ES-I3 (cell line): ENCODE data around the gene SBK2.

Experiments
- H3K36me3 ChIP-seq: 2 replicates; pipeline ENCODE4 v1.6.1; 2013; ENCODE audit warnings: mild to moderate bottlenecking, low read length, control low read depth, moderate library complexity; ENCODE audit not compliant: insufficient read depth
- H3K4me1 ChIP-seq: 2 replicates; pipeline ENCODE4 v1.6.1; 2013; ENCODE audit warnings: mild to moderate bottlenecking, control low read depth, low read length; ENCODE audit not compliant: insufficient read depth
- H3K9ac ChIP-seq: 2 replicates; pipeline ENCODE4 v1.6.1; 2013; ENCODE audit warnings: low read depth, mild to moderate bottlenecking, low read length, moderate library complexity
- H3K9me3 ChIP-seq: 2 replicates; pipeline ENCODE4 v1.6.1; 2013; ENCODE audit warnings: mild to moderate bottlenecking, low read length, moderate library complexity; ENCODE audit not compliant: control insufficient read depth, insufficient read depth

The SBK2 gene

GRCh38 chr19:55485439-55486011 is 51.4 kb downstream of the SBK2 start:
- peak overlapping the region; percentile 83 for H3K9ac ChIP-seq
- no peaks in the 10 kb centered on the region for H3K36me3 ChIP-seq
- peaks cover 18% of the 10 kb centered on the region; the same call in 1 of the 2 replicates for H3K4me1 ChIP-seq
- H3K9me3 ChIP-seq, result no peaks in the 10 kb centered on the region

DNA sequence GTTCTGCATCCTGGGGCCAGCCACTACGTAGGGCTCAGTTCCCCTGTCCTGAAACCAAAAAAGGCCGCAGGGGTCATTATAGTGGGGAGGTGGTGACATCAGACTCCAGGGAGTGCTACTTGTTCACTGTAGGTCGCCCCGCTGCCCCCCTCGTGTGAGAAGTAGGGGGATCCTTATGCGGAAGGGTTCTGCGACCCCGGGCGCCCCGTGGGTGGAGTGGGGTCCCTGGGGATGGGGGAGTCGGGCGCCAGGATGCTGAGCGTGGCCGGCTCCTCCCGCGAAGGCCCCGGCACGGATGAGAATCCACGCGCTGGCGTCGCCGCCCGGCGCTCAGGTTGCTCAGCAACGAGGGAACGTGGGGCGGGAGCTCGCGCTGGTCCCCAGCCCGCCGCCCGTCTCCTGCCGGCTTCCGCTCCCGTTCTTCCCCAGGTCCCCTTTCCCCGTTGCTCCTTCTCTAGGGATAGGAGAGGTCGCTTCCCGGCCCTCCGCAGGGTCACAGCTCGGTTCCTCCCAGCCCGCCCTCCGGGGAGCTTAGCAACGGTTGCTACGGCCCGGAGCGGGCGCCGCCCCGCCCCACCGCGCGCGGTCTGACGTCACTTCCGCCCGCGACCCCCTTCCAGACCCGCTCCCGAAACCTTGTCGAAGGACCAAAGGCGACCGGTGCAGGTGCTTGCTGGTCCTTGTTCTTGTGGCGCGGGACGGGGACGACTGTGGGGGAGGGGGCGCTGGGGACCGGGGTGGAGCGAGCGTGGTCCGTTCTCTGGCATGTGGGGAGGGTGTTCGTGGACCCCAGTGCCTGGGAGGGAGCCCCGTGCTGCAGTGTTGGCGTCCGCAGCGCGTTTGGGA is 52.1 kb downstream of the SBK2 start, which contains the start of gene NAT14:
NAT14 (plus strand) TSS at position 596 of the 846 bp plus-strand sequence. CDS start 521 bp downstream, outside the sequence.
- Histone ChIP-seq H3K36me3 (no peaks in the 10 kb centered on the region), H3K9me3 (no peaks in the 10 kb centered on the region), H3K4me1 (peaks cover 18% of the 10 kb centered on the region; the same call in 1 of the 2 replicates), H3K9ac (peak within 1 kb of the TSS; percentile 83)

DNA sequence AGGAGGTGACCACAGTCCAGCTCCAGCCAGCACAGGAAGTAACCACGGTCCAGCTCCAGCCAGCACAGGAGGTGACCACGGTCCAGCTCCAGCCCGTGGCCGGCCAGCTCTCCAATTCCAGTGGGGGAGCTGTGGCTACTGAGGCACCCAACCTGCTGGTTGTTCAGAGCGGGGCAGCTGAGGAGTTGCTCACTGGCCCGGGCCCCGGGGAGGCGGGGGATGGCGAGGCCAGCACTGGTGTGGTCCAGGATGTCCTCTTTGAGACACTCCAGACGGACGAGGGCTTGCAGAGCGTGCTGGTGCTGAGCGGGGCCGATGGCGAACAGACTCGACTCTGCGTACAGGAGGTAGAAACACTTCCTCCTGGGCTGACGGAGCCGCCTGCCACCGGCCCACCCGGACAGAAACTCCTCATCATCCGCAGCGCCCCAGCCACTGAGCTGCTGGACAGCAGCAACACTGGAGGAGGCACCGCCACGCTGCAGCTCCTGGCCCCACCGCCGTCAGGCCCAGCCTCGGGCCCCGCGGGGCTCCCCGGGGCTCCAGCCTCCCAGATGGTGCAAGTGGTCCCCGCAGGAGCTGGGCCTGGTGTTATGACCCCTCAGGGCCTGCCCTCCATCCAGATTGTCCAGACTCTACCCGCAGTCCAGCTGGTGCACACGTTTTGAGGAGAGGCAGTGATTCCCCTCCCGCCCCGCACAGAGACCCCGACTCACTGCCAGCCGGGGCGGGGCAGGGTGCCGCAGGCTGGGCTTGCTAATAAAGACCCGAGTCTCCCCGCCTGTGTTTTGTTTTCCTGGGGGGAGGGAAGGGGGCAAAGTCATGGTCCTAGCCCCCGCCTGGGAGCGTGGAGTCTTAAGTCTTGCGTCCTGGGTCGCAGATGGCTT is 53.0 kb downstream of the SBK2 start:
- no peaks in the 10 kb centered on the region for H3K36me3 ChIP-seq
- H3K9me3 ChIP-seq, result no peaks in the 10 kb centered on the region
- peaks cover 11% of the 10 kb centered on the region; the same call in 1 of the 2 replicates for H3K4me1 ChIP-seq
- peak overlapping the region; percentile 83 for H3K9ac ChIP-seq

GRCh38 chr19:55482967-55483705 is 53.8 kb downstream of the SBK2 start:
- H3K9ac ChIP-seq, result no peak overlapping the region
- H3K9me3 ChIP-seq, result no peaks in the 10 kb centered on the region
- peaks cover 11% of the 10 kb centered on the region; the same call in 1 of the 2 replicates for H3K4me1 ChIP-seq
- no peaks in the 10 kb centered on the region for H3K36me3 ChIP-seq

DNA sequence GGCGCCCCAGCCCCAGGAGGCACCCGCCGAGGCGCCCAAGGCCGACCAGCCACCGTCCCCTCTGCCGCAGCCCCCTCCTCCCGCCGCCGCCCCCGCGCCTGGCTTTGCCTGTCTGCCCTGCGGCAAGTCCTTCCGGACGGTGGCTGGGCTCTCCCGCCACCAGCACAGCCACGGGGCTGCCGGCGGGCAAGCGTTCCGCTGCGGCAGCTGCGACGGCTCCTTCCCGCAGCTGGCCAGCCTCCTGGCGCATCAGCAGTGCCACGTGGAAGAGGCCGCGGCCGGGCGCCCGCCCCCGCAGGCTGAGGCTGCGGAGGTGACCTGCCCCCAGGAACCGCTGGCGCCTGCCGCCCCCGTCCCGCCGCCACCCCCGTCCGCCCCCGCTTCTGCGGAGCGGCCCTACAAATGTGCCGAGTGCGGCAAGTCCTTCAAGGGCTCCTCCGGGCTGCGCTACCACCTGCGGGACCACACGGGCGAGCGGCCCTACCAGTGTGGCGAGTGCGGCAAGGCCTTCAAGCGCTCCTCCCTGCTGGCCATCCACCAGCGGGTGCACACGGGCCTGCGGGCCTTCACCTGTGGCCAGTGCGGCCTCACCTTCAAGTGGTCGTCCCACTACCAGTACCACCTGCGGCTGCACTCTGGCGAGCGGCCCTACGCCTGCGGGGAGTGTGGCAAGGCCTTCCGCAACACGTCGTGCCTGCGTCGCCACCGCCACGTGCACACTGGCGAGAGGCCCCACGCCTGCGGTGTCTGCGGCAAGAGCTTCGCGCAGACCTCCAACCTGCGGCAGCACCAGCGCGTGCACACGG is 54.6 kb downstream of the SBK2 start:
- H3K36me3 ChIP-seq, result no peaks in the 10 kb centered on the region
- no peak overlapping the region; the same call in 1 of the 2 replicates for H3K9ac ChIP-seq
- no peaks in the 10 kb centered on the region for H3K9me3 ChIP-seq
- peaks cover 11% of the 10 kb centered on the region; the same call in 1 of the 2 replicates for H3K4me1 ChIP-seq

- Histone ChIP-seq H3K4me1 (peaks cover 5% of the 10 kb centered on the region; the same call in 1 of the 2 replicates), H3K9ac (no peak overlapping the region), H3K36me3 (no peaks in the 10 kb centered on the region), H3K9me3 (no peaks in the 10 kb centered on the region)
Observed at GRCh38 chr19:55481794-55482155, 55.2 kb downstream of the SBK2 start.

DNA sequence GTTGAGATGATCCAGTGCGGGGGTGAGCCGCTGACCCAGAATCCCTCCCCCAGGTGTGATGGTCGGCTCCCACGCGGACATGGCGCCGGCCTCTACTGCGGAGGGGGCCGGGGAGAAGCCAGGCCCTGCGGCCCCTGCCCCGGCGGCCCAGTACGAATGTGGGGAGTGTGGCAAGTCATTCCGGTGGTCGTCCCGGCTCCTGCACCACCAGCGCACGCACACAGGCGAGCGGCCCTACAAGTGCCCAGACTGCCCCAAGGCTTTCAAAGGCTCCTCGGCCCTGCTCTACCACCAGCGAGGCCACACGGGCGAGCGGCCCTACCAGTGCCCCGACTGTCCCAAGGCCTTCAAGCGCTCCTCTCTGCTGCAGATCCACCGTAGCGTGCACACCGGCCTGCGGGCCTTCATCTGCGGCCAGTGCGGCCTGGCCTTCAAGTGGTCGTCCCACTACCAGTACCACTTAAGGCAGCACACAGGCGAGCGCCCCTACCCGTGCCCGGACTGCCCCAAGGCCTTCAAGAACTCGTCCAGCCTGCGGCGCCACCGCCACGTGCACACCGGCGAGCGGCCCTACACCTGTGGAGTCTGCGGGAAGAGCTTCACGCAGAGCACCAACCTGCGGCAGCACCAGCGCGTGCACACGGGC is 55.7 kb downstream of the SBK2 start:
- no peaks in the 10 kb centered on the region for H3K9me3 ChIP-seq
- H3K36me3 ChIP-seq, result no peaks in the 10 kb centered on the region
- H3K4me1 ChIP-seq, result peaks cover 4% of the 10 kb centered on the region; the same call in 1 of the 2 replicates

DNA sequence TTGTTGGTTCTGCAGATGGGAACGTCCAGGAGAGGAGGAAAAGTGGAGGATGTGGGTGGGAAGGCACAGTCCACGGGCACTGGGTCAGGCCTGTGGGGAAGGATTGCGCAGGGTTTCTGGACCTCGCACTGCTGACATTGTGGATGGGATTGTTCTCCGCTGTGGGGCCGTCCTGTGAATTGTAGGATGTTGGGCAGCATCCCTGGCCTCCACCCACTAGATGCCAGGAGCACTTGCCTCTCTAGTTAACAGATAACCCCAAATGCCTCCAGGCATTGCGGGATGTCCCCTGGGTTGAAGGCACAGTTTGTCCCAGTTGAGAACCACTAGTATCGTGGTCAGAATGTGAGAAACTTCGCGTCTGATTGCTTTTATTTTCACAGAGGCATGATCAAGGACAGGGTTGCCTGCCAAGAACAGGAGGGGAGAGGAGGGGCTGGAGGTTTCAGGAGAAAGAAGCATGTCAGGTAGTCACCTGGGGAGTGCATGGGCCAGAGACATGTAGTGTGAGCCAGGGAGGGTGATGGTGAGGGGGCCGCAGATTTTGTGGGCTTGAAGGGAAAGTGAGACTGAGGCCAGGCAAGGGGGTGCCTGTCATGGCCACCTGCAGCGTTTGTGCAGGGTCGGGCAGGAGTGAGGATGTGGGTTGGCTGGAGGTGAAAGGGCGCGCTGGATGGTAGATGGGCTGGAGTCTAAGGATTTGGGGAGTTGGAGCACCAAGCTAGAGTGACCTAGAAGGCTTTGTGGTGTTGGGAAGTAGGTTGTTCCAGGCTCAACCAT is 57.3 kb downstream of the SBK2 start:
- H3K9me3 ChIP-seq, result no peaks in the 10 kb centered on the region
- H3K4me1 ChIP-seq, result peaks cover 4% of the 10 kb centered on the region; the same call in 1 of the 2 replicates
- no peak overlapping the region for H3K9ac ChIP-seq
- no peaks in the 10 kb centered on the region for H3K36me3 ChIP-seq

More for the DNA sequence above, 55.7 kb downstream of the SBK2 start:
- H3K9ac ChIP-seq, result no peak overlapping the region

GRCh38 chr19:55479045-55479444 is 57.9 kb downstream of the SBK2 start:
- H3K4me1 ChIP-seq, result peaks cover 3% of the 10 kb centered on the region; the same call in 1 of the 2 replicates
- no peak overlapping the region for H3K9ac ChIP-seq
- H3K9me3 ChIP-seq, result no peaks in the 10 kb centered on the region
- no peaks in the 10 kb centered on the region for H3K36me3 ChIP-seq
